Panc1 (cell line): ENCODE data around the gene PLA2G10.
"Not testable (repeated sequence)": the region's sequence is repeated elsewhere in the genome, so short reads cannot be mapped to it uniquely, and the experiment has no call there.

Source experiments
- CTCF ChIP-seq: fragments of 450-650 bp; IDR thresholded peaks from 2 replicates; pipeline ENCODE4 v1.5.1; 2017; ENCODE audit warnings: mild to moderate bottlenecking
- POLR2AphosphoS5 ChIP-seq: IDR thresholded peaks from 2 replicates; pipeline ENCODE4 v1.6.1; 2012; ENCODE audit warnings: mild to moderate bottlenecking, low read depth, low read length, moderate library complexity
- TF ChIP-seq, protein P1 (sequence below), 2 experiments: IDR thresholded peaks; 2 replicates each; pipeline ENCODE4 v1.6.1; 2011 to 2012; ENCODE audit warnings: low read depth in 2 of 2, control low read depth in 1 of 2, low read length in 1 of 2, mild to moderate bottlenecking in 1 of 2, moderate library complexity in 1 of 2; ENCODE audit not compliant: insufficient read depth in 1 of 2

GRCh38 chr16:14630620-14631330 lies 63.3 kb downstream of the PLA2G10 start:
- not testable (repeated sequence) for TF ChIP-seq CTCF, POLR2AphosphoS5
- TF ChIP-seq, protein P1, sequence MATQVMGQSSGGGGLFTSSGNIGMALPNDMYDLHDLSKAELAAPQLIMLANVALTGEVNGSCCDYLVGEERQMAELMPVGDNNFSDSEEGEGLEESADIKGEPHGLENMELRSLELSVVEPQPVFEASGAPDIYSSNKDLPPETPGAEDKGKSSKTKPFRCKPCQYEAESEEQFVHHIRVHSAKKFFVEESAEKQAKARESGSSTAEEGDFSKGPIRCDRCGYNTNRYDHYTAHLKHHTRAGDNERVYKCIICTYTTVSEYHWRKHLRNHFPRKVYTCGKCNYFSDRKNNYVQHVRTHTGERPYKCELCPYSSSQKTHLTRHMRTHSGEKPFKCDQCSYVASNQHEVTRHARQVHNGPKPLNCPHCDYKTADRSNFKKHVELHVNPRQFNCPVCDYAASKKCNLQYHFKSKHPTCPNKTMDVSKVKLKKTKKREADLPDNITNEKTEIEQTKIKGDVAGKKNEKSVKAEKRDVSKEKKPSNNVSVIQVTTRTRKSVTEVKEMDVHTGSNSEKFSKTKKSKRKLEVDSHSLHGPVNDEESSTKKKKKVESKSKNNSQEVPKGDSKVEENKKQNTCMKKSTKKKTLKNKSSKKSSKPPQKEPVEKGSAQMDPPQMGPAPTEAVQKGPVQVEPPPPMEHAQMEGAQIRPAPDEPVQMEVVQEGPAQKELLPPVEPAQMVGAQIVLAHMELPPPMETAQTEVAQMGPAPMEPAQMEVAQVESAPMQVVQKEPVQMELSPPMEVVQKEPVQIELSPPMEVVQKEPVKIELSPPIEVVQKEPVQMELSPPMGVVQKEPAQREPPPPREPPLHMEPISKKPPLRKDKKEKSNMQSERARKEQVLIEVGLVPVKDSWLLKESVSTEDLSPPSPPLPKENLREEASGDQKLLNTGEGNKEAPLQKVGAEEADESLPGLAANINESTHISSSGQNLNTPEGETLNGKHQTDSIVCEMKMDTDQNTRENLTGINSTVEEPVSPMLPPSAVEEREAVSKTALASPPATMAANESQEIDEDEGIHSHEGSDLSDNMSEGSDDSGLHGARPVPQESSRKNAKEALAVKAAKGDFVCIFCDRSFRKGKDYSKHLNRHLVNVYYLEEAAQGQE (IDR thresholded peaks at IDR 0.05; ENCODE audit: insufficient read depth in 1 of 2, low read depth in 2 of 2, low read length in 1 of 2): not testable (repeated sequence)
